ENCODE results near the gene RNF180.

Gene RNF180

GRCh38 chr5:64315778-64316177 lies 150.1 kb downstream of the RNF180 start (continued):
- no peak for TF ChIP-seq HOXA7 (CRISPR knock-in tag; IDR thresholded peaks at IDR 0.05; ENCODE audit: borderline replicate concordance)

GRCh38 chr5:64318175-64318574 lies 152.5 kb downstream of the RNF180 start:
- Histone ChIP-seq H3K36me3 (ENCODE audit: control insufficient read depth in 2 of 2, insufficient read depth in 1 of 2, low read length in 2 of 2) (no peaks in the 10 kb centered on the region), H3K9me3 (ENCODE audit: control insufficient read depth, insufficient read depth, low read depth, low read length) (no peaks in the 10 kb centered on the region), H3K4me3 (ENCODE audit: low read depth, low read length) (no peak overlapping the region), H3K4me1 (ENCODE audit: control insufficient read depth, insufficient read depth, low read length) (no peaks in the 10 kb centered on the region), H3K27ac (ENCODE audit: extremely low read depth, low read depth, low read length) (no peak overlapping the region)
- no peak for TF ChIP-seq ZBTB17 (tag by site-specific recombination; IDR thresholded peaks at IDR 0.05)
- TF ChIP-seq ZNF704 (tag by site-specific recombination; IDR thresholded peaks at IDR 0.05): no peak
- TF ChIP-seq ZFHX2 (tag by site-specific recombination; conservative IDR thresholded peaks at IDR 0.05): no peak
- TF ChIP-seq ZNF16 (tag by site-specific recombination; IDR thresholded peaks at IDR 0.05; ENCODE audit: low read depth): no peak
- CTCF ChIA-PET: no interaction called here
- POLR2A ChIA-PET: no interaction called here

GRCh38 chr5:64323591-64323990 lies 157.9 kb downstream of the RNF180 start:
- TF ChIP-seq ZNF670 (tag by site-specific recombination; IDR thresholded peaks at IDR 0.05; ENCODE audit: low read depth) (no peak), ZNF571 (tag by site-specific recombination; IDR thresholded peaks at IDR 0.05) (no peak), ZNF560 (tag by site-specific recombination; IDR thresholded peaks at IDR 0.05; ENCODE audit: borderline replicate concordance) (no peak), ZNF274 (IDR thresholded peaks at IDR 0.05; ENCODE audit: low read length) (no peak), ZNF274 (tag by site-specific recombination; IDR thresholded peaks at IDR 0.05; ENCODE audit: borderline replicate concordance) (no peak)
- CTCF ChIA-PET: no interaction called here

GRCh38 chr5:64330728-64331231 lies 165.1 kb downstream of the RNF180 start:
- Histone ChIP-seq H3K9me3 (ENCODE audit: control insufficient read depth, insufficient read depth, low read depth, low read length) (no peaks in the 10 kb centered on the region), H3K36me3 (ENCODE audit: control insufficient read depth in 2 of 2, insufficient read depth in 1 of 2, low read length in 2 of 2) (peaks cover 0 to 3% of the 10 kb centered on the region in 2 experiments; a peak in 1 of 3 replicates), H3K4me3 (ENCODE audit: low read depth, low read length) (no peak overlapping the region), H3K27ac (ENCODE audit: extremely low read depth, low read depth, low read length) (no peak overlapping the region), H3K4me1 (ENCODE audit: control insufficient read depth, insufficient read depth, low read length) (no peaks in the 10 kb centered on the region)
- CTCF ChIA-PET: no interaction called here
- TF ChIP-seq ZNF776 (tag by site-specific recombination; IDR thresholded peaks at IDR 0.05; ENCODE audit: borderline replicate concordance) (no peak), PATZ1 (tag by site-specific recombination; IDR thresholded peaks at IDR 0.05) (no peak), GFI1B (tag by site-specific recombination; IDR thresholded peaks at IDR 0.05) (no peak), ZNF394 (tag by site-specific recombination; IDR thresholded peaks at IDR 0.05; ENCODE audit: borderline replicate concordance) (no peak), ZNF146 (tag by site-specific recombination; IDR thresholded peaks at IDR 0.05) (no peak), ZNF521 (tag by site-specific recombination; IDR thresholded peaks at IDR 0.05) (no peak), ZBTB7A (tag by site-specific recombination; IDR thresholded peaks at IDR 0.05; ENCODE audit: low read depth) (no peak), ZNF654 (tag by site-specific recombination; IDR thresholded peaks at IDR 0.05; ENCODE audit: low read depth) (no peak), ZNF335 (tag by site-specific recombination; conservative IDR thresholded peaks at IDR 0.05) (no peak)
- POLR2A ChIA-PET: no interaction called here

More at GRCh38 chr5:64323591-64323990, 157.9 kb downstream of the RNF180 start:
- POLR2A ChIA-PET: no interaction called here
- Histone ChIP-seq H3K36me3 (ENCODE audit: control insufficient read depth in 2 of 2, insufficient read depth in 1 of 2, low read length in 2 of 2) (no peaks in the 10 kb centered on the region), H3K9me3 (ENCODE audit: control insufficient read depth, insufficient read depth, low read depth, low read length) (no peaks in the 10 kb centered on the region), H3K4me3 (ENCODE audit: low read depth, low read length) (no peak overlapping the region), H3K4me1 (ENCODE audit: control insufficient read depth, insufficient read depth, low read length) (no peaks in the 10 kb centered on the region), H3K27ac (ENCODE audit: extremely low read depth, low read depth, low read length) (no peak overlapping the region)
